HepG2 (cell line): ENCODE data around the gene GPBAR1. TPM values are rescaled to one million over a fixed set of nuclear protein-coding genes. Genes with fewer than 3 reads are reported as not detected.

Experiments used
- BRD4 ChIP-seq: sonication (generic); formaldehyde crosslinking; IDR thresholded peaks from 2 replicates; pipeline ENCODE4 v1.4.0; 2020; ENCODE audit warnings: missing genetic modification reagents
- ELF3 ChIP-seq: IDR thresholded peaks from 2 replicates; pipeline ENCODE4 v1.6.1; 2016; ENCODE audit warnings: missing genetic modification reagents, missing compliant biosample characterization
- HNF4G ChIP-seq, 2 experiments: sonication (generic) in 1 of 2; formaldehyde crosslinking in 1 of 2; IDR thresholded peaks; 2 replicates each; pipeline versions ENCODE4 v1.4.0 to v1.6.1; 2011 to 2020; ENCODE audit warnings: borderline replicate concordance in 2 of 2, low read depth in 2 of 2, mild to moderate bottlenecking in 2 of 2, low read length in 1 of 2, missing genetic modification reagents in 1 of 2, moderate library complexity in 1 of 2
- U2AF2 ChIP-seq: fragments of 200-400 bp; formaldehyde crosslinking; IDR thresholded peaks from 2 replicates; pipeline ENCODE4 v1.6.1; 2017; ENCODE audit warnings: low read depth, mild to moderate bottlenecking, low read length
- ZNF746 ChIP-seq: sonication (generic); formaldehyde crosslinking; IDR thresholded peaks from 2 replicates; pipeline ENCODE4 v1.8.0; 2022; ENCODE audit warnings: mild to moderate bottlenecking, missing genetic modification reagents
- ZNF749 ChIP-seq: sonication (generic); formaldehyde crosslinking; IDR thresholded peaks from 2 replicates; pipeline ENCODE4 v1.8.0; 2022; ENCODE audit warnings: mild to moderate bottlenecking, missing genetic modification reagents, moderate library complexity, borderline replicate concordance
- ZNF788 ChIP-seq: sonication (generic); formaldehyde crosslinking; IDR thresholded peaks from 2 replicates; pipeline ENCODE4 v1.5.0; 2020; ENCODE audit warnings: mild to moderate bottlenecking, missing genetic modification reagents, borderline replicate concordance
- ZNF850 ChIP-seq: sonication (generic); formaldehyde crosslinking; conservative IDR thresholded peaks from 2 replicates; pipeline ENCODE4 v1.9.0; 2021; ENCODE audit warnings: mild to moderate bottlenecking, missing genetic modification reagents
- polyA plus RNA-seq, 8 experiments: library from polyadenylated mRNA; depleted of rRNA in 3 of 8; stranded (reverse) in 7 of 8; unstranded in 1 of 8; fragments of >200 nt; fragmentation: Illumina TruSeq in 4 of 8; extraction: Trizol in 4 of 8; gene quantifications; 2 replicates each; pipeline versions ENCODE4 v1.2.1 to v1.2.3, GENCODE V29; 2011 to 2016; ENCODE audit warnings: low read depth in 4 of 8, missing spikeins in 1 of 8, mixed read lengths in 1 of 8; ENCODE audit not compliant: insufficient read depth in 1 of 8
- total RNA-seq, 5 experiments: library from RNA; depleted of rRNA; stranded (reverse); fragments of >200 nt; fragmentation: Illumina TruSeq; extraction: Trizol; gene quantifications; 2 replicates each; pipeline ENCODE4 v1.2.3, GENCODE V29; 2016; ENCODE audit warnings: low read depth in 1 of 5
- TF ChIP-seq, protein P1 (sequence below): IDR thresholded peaks from 2 replicates; pipeline ENCODE4 v1.6.1; 2016
- TF ChIP-seq, protein P2 (sequence below): sonication (generic); formaldehyde crosslinking; IDR thresholded peaks from 2 replicates; pipeline ENCODE4 v1.4.0; 2020; ENCODE audit warnings: missing genetic modification reagents, mild to moderate bottlenecking, borderline replicate concordance
- TF ChIP-seq, protein P3 (sequence below): sonication (generic); formaldehyde crosslinking; IDR thresholded peaks from 2 replicates; pipeline ENCODE4 v1.8.0; 2022; ENCODE audit warnings: missing genetic modification reagents, mild to moderate bottlenecking, borderline replicate concordance
- TF ChIP-seq, protein P4 (sequence below): sonication (generic); formaldehyde crosslinking; IDR thresholded peaks from 2 replicates; pipeline ENCODE4 v1.4.0; 2020; ENCODE audit warnings: missing genetic modification reagents
- TF ChIP-seq, protein P5 (sequence below): sonication (generic); formaldehyde crosslinking; IDR thresholded peaks from 2 replicates; pipeline ENCODE4 v1.5.1; 2020; ENCODE audit warnings: mild to moderate bottlenecking, missing genetic modification reagents, moderate library complexity
- TF ChIP-seq, protein P6 (sequence below): sonication (generic); formaldehyde crosslinking; IDR thresholded peaks from 2 replicates; pipeline ENCODE4 v1.4.0; 2020; ENCODE audit warnings: missing genetic modification reagents, borderline replicate concordance
- TF ChIP-seq, protein P7 (sequence below): sonication (generic); formaldehyde crosslinking; IDR thresholded peaks from 2 replicates; pipeline ENCODE4 v1.9.0; 2022; ENCODE audit warnings: low read depth, missing genetic modification reagents

The GPBAR1 gene
- total and polyA plus RNA-seq, 2 of the 13 experiments (the other 11 are each of a cell fraction or from before 2014, with no cell fraction given) = 0.05 to 0.09 TPM

DNA sequence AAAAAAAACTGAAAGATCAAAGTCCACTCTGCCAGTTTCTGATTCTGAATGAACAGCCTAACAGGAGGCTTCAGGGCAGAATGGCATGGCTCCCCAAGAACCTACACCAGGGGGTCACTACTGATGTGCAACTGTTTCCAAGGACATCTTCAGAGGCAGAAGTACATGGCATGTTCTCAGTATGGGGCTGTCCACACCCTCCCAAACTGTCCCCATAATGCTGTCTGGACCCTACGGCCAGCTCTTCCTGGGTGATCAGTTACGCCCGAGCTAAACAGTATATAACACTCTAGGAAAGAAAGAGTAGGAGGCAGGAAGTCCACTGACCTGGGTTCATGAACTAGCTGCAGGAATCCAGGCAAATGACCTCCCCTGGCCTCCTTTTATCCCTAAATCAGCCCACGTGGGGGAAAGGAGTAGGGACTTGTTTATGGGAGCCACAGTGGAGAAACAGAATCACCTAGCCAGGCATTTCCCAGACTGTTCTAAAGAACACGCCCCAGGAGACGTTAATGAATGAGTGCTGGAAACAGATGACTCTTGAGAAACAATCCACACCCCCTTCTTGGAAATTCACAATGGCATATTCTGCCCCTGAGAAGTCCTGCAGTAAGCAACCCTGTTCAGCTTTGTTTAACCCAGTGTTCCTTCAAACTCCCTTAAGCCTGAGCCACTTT, 29.0 kb downstream of the GPBAR1 start (continued):
- TF ChIP-seq U2AF2 (no peak), HNF4G (IDR thresholded peaks at IDR 0.05; ENCODE audit: borderline replicate concordance, low read depth, low read length) (peak; percentile 79), HNF4G (CRISPR knock-in tag; IDR thresholded peaks at IDR 0.05; ENCODE audit: borderline replicate concordance, low read depth) (no peak), ZNF749 (CRISPR knock-in tag) (peak; percentile 45; the same call in 1 of the 2 replicates), BRD4 (CRISPR knock-in tag) (peak; percentile 64; the same call in 1 of the 2 replicates), ZNF746 (no peak), ZNF788 (CRISPR knock-in tag) (no peak), ZNF850 (CRISPR knock-in tag) (0 out of 2 replicates have a peak, but pooled peaks have one; percentile 77), ELF3 (peak; percentile 65)
- TF ChIP-seq, protein P1, sequence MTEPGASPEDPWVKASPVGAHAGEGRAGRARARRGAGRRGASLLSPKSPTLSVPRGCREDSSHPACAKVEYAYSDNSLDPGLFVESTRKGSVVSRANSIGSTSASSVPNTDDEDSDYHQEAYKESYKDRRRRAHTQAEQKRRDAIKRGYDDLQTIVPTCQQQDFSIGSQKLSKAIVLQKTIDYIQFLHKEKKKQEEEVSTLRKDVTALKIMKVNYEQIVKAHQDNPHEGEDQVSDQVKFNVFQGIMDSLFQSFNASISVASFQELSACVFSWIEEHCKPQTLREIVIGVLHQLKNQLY (CRISPR knock-in tag) = peak; percentile 34; the same call in 1 of the 2 replicates
- TF ChIP-seq, protein P2, sequence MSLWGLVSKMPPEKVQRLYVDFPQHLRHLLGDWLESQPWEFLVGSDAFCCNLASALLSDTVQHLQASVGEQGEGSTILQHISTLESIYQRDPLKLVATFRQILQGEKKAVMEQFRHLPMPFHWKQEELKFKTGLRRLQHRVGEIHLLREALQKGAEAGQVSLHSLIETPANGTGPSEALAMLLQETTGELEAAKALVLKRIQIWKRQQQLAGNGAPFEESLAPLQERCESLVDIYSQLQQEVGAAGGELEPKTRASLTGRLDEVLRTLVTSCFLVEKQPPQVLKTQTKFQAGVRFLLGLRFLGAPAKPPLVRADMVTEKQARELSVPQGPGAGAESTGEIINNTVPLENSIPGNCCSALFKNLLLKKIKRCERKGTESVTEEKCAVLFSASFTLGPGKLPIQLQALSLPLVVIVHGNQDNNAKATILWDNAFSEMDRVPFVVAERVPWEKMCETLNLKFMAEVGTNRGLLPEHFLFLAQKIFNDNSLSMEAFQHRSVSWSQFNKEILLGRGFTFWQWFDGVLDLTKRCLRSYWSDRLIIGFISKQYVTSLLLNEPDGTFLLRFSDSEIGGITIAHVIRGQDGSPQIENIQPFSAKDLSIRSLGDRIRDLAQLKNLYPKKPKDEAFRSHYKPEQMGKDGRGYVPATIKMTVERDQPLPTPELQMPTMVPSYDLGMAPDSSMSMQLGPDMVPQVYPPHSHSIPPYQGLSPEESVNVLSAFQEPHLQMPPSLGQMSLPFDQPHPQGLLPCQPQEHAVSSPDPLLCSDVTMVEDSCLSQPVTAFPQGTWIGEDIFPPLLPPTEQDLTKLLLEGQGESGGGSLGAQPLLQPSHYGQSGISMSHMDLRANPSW = no peak
- TF ChIP-seq, protein P3, sequence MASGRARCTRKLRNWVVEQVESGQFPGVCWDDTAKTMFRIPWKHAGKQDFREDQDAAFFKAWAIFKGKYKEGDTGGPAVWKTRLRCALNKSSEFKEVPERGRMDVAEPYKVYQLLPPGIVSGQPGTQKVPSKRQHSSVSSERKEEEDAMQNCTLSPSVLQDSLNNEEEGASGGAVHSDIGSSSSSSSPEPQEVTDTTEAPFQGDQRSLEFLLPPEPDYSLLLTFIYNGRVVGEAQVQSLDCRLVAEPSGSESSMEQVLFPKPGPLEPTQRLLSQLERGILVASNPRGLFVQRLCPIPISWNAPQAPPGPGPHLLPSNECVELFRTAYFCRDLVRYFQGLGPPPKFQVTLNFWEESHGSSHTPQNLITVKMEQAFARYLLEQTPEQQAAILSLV (CRISPR knock-in tag) = 0 out of 2 replicates have a peak, but pooled peaks have one; percentile 22
- TF ChIP-seq, protein P4, sequence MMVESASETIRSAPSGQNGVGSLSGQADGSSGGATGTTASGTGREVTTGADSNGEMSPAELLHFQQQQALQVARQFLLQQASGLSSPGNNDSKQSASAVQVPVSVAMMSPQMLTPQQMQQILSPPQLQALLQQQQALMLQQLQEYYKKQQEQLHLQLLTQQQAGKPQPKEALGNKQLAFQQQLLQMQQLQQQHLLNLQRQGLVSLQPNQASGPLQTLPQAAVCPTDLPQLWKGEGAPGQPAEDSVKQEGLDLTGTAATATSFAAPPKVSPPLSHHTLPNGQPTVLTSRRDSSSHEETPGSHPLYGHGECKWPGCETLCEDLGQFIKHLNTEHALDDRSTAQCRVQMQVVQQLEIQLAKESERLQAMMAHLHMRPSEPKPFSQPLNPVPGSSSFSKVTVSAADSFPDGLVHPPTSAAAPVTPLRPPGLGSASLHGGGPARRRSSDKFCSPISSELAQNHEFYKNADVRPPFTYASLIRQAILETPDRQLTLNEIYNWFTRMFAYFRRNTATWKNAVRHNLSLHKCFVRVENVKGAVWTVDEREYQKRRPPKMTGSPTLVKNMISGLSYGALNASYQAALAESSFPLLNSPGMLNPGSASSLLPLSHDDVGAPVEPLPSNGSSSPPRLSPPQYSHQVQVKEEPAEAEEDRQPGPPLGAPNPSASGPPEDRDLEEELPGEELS (CRISPR knock-in tag) = peak; percentile 72
- TF ChIP-seq, protein P5, sequence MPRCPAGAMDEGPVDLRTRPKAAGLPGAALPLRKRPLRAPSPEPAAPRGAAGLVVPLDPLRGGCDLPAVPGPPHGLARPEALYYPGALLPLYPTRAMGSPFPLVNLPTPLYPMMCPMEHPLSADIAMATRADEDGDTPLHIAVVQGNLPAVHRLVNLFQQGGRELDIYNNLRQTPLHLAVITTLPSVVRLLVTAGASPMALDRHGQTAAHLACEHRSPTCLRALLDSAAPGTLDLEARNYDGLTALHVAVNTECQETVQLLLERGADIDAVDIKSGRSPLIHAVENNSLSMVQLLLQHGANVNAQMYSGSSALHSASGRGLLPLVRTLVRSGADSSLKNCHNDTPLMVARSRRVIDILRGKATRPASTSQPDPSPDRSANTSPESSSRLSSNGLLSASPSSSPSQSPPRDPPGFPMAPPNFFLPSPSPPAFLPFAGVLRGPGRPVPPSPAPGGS = peak; percentile 7; the same call in 1 of the 2 replicates
- TF ChIP-seq, protein P6, sequence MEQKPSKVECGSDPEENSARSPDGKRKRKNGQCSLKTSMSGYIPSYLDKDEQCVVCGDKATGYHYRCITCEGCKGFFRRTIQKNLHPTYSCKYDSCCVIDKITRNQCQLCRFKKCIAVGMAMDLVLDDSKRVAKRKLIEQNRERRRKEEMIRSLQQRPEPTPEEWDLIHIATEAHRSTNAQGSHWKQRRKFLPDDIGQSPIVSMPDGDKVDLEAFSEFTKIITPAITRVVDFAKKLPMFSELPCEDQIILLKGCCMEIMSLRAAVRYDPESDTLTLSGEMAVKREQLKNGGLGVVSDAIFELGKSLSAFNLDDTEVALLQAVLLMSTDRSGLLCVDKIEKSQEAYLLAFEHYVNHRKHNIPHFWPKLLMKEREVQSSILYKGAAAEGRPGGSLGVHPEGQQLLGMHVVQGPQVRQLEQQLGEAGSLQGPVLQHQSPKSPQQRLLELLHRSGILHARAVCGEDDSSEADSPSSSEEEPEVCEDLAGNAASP = peak; percentile 52; the same call in 1 of the 2 replicates
- TF ChIP-seq, protein P7, sequence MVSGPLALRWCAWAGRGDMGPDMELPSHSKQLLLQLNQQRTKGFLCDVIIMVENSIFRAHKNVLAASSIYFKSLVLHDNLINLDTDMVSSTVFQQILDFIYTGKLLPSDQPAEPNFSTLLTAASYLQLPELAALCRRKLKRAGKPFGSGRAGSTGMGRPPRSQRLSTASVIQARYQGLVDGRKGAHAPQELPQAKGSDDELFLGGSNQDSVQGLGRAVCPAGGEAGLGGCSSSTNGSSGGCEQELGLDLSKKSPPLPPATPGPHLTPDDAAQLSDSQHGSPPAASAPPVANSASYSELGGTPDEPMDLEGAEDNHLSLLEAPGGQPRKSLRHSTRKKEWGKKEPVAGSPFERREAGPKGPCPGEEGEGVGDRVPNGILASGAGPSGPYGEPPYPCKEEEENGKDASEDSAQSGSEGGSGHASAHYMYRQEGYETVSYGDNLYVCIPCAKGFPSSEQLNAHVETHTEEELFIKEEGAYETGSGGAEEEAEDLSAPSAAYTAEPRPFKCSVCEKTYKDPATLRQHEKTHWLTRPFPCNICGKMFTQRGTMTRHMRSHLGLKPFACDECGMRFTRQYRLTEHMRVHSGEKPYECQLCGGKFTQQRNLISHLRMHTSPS (CRISPR knock-in tag) = peak; percentile 77
